DMS153 treated with DMSO at 0.1 percent for 48 hours (cell line): ENCODE results near the gene TEKT5.
"Not testable (repeated sequence)": the region's sequence is repeated elsewhere in the genome, so short reads cannot be mapped to it uniquely, and the experiment has no call there.

Experiments used
- DNase-seq: peaks from one replicate; lab custom pipeline; 2025; ENCODE audit not compliant: unreplicated experiment; lab: John Stamatoyannopoulos, UW

TEKT5 gene

DNA sequence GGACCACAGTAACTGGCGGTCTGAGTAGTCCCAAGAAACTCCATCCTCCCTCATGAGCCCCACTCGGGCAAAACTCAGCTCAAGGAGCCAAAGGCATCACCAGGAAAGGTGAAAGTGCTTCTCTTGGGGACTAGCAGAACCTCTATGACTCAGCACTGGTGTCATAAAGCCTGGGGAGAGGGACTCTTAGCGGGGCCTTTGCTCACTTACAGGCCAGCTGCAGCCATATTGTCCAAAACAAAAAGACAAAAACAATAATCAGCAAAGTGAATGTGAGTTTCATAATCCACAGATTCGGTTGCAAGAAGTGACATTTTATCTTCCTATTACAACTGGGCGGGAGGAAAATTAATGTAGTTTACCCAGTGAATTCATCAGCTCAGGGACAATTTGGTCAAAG, at the start of gene TEKT5:
Gene TEKT5, minus strand, starts transcription at position 101 of the 400 bp plus-strand sequence. Its CDS starts 57 bp downstream, at position 44.
- DNase-seq: no peak

DNA sequence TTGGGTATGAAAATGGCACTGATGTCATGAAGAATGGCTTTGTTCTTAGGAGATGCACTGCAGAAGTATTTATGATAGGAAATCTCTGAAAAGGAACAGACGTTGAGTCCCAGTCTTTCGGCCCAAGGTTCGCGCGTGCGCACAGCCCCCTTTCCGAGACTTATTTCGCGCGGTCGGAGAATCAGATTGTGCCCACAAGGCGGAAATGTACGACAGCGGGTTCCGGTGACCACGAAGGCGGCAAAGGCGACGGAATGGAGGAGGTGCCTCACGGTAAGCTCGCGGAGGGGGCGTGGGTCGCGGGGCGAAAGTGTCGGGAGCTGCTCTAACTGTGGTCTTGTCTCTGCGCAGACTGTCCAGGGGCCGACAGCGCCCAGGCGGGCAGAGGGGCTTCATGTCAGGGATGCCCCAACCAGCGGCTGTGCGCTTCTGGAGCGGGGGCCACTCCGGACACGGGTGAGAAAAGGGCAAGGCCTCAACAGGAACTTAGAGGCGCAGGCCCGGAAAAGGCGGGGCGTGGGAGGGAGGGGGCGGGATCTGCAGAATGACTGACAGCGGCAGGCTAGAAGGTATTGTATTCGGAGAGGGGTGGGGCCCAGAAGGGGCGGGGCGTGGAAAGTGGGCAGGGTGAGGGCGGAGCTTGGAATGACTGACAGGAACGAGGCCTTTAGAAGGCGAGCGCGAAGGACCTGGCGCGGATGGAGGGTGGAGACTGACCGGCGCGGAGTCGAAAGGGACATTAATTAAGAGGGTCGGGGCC, 49.1 kb upstream of the TEKT5 start, which contains the start of gene NUBP1:
Gene NUBP1, plus strand, starts transcription at position 233 of the 760 bp plus-strand sequence. Its CDS starts 22 bp downstream, at position 255.
- peak; percentile 90 for DNase-seq

DNA sequence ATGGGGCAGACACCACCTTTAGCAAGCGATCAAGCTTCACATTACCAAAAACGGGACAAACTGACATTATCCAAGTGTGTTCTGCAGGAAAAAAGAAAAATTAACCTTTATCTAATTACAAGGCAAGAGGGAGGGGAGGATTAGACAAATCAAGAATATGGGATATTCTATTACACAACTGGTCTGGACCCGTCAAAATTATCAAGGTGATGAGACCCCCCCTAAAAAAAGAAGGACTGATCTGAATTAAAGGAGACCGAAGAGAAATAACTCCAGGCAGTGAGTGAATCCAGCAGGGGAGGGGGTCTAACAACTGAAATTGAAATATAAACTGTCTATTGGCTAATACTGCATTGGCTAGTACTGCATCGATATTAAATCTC, 48.5 kb upstream of the TEKT5 start:
- DNase-seq: no peak

DNA sequence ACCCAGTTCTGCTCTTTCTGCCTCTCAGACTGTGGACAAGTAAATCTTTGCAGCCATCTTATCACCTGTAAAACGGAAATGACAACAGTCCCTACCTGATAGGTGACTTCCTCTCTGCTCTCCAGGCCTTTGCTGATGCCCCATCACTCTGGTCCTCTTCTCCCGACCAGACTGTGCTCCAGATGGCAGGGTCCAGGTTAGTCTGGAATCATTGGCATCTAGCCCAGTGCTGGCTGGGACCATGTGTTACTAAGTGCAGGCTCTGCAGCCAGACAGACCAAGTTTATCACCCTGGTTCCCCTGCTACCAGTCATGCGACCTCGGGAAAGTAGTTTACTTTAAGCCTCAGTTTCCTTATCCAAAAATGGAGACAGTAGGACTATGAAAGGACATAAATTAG, 47.1 kb upstream of the TEKT5 start:
- no peak for DNase-seq

DNA sequence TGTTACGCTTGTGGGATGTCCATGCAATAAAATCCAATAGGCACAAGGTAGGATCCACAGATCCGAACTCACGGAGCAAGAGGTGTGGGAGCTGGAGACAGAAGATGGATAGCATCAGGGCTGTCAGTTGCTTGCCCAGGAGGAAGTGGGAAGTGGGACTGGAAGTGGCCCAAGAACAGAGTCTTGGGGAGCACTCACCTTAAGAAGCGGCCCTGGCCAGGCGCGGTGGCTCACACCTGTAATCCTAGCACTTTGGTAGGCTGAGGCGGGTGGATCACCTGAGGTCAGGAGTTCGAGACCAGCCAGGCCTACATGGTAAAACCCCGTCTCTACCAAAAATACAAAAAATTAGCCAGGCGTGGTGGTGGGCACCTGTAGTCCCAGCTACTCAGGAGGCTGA, 46.5 kb upstream of the TEKT5 start:
- DNase-seq: not testable (repeated sequence)

DNA sequence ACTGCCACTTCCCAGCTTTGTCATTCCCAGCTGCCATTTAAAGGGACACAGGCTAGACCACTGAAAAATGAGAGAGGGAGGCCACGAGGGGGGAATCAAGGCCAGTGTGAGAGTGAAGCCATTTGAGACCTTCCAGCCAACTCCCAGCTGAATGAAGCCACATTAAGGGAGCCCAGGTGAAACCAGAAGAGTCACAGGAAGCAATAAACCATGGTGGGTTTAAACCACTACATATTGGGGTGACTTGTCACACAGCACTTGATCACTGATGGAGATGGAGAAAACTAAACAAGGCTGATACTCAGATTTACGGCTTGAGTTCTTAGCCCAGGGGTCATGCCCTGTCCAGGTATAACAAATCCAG, 46.1 kb upstream of the TEKT5 start:
- DNase-seq: no peak

DNA sequence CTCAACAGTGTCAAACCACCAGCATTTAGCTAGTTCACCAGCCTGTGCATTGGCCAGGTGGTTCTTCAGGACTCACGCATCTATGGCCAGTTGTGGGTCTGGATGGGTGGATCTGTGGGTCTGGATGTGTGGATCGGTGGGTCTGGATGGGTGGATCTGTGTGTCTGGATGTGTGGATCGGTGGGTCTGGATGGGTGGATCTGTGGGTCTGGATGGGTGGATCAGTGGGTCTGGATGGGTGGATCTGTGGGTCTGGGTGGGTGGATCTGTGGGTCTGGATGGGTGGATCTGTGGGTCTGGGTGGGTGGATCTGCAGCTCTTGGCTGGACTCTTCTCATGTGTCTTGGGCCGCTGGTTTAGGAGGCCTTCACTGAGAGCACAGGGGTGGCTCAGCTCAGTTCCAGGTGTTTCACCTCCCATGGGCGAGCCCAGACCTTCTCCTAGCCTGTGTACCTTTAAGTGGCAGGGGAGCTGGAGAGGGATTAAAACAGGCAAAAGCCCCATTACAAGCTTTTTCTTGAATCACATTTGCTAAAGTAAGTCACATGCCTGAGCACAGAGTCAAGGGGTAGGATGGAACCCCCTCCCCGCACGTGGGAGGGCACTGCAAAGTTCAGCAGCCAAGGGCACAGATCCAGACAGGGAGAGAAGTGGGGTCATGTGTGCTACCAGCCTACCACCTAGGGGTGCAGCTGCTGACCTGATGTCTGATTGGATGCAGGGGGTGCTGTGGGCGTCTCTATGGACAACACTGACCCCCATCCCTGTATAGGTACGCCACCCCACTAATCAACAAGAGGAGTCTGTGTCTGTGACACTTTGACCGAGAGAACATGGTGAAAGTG, 45.5 kb upstream of the TEKT5 start:
- no peak for DNase-seq

DNA sequence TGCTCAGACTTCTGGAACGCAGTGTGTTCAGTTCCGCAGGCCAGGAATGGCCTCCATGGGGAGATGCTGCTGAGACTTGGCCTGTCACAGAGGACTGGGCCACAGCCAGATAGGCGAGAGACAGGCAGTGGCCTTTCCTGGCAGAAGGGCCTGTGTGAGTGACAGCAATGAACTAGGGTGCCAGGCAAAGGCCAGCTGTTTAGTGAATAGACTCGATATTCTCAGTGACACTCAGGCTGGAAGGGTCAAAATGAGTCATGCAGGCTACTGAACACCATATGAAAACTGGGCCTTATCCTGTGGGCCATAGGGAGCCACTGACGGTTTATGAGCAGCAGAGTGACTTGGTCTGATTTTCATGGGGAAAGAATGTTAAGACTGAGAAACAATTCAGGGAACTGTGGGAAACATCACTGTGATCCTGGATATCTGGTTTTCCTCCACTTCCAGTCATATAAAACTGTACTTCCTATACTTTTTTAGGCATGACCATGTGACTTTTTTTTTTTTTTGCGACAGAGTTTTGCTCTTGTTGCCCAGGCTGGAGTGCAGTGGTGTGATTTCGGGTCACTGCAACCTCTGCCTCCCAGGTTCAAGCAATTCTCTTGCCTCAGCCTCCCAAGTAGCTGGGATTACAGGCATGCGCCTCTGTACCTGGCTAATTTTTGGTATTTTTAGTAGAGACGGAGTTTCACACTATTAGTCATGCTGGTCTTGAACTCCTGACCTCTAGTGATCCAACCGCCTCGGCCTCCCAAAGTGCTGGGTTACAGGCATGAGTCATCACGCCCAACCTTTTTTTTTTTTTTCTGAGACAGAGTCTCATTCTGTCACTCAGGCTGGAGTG, 43.7 kb upstream of the TEKT5 start:
- no peak for DNase-seq

DNA sequence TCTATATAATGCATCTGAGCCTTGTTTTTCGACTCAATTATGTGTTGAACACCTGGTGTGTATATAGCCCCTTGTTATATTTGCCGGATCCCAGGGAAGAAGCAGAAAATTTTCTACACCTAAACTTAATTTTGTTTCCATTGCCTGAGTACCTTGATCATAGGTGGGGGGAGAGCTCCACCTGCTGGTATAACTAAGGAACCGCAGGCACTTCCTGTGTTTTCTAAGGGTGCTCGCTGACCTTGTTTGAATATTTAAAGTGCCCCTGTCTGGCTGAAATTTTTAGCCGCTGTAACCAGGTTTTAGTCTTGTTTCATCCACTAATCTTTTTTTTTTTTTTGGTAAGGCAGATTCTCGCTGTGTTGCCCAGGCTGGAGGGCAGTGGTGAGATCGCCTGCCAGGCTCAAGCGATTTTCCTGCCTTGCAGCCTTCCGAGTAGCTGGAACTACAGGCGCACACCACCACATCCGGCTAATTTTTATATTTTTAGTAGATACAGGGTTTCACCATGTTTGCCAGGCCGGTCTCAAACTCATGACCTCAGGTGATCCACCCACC, 42.4 kb upstream of the TEKT5 start:
- DNase-seq: peak; percentile 82

DNA sequence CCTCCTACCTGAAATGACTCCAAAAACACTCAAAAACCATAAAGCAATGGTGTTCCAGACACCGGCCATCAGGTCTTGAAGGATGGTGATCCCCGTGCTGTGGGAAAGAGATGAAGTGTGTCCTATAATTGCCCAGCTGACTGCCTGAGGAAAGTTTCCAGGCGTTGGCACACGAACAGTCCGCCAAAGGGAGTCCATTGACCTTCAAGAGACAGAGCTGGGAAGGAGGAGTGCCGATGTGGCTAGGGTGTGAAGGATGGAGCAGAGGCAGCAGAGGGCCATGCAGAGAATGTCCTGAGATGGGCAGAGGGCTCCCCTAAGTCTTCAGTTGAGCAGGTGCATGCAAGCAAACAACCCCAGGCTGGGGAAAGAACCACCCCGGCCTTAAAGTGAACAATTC, 37.1 kb upstream of the TEKT5 start:
- DNase-seq: no peak

DNA sequence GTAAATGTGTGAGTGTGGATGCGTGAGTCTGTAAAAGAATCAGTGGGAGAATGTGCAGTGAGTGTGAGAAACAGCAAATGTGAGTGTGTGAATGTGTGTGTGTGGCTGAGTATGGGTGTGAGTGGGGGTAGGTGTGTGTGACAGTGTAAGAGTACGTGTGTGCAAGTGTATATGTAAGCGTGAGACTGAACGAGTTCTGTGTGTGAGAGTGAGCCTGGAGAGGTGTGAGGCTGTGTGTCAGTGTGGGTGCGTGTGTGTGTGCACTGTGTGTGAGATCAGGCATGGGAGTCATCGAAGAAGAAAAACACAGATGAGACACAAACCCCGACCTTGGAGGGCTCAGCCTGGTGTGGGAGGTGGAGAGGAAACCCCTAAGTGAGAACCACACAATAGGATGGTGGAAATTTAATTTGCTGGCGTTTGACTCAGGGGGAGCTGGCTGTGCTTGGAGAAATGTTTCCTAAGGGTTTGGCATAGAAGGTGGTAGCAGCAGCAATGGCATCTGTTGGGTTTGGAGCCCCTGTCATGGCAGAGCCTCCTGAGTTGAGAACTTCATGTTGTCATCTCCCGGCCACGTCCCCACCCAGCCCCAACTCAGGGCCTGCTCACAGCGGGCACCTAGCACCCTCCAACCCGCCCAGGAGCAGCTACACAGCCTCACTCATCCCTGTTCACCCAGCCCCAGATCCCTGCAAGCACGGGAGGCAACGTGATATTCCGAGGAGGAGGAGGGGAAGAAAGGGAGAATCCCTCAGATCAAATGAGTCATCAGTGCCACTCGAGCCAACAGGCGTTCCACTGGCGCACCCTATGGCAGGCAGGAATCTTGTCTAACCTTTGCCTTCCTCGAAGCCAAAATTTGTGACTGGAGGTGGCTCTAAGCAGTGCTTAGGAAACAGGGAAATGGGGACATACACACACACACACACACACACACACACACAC, 34.6 kb upstream of the TEKT5 start:
- DNase-seq: peak; percentile 29

DNA sequence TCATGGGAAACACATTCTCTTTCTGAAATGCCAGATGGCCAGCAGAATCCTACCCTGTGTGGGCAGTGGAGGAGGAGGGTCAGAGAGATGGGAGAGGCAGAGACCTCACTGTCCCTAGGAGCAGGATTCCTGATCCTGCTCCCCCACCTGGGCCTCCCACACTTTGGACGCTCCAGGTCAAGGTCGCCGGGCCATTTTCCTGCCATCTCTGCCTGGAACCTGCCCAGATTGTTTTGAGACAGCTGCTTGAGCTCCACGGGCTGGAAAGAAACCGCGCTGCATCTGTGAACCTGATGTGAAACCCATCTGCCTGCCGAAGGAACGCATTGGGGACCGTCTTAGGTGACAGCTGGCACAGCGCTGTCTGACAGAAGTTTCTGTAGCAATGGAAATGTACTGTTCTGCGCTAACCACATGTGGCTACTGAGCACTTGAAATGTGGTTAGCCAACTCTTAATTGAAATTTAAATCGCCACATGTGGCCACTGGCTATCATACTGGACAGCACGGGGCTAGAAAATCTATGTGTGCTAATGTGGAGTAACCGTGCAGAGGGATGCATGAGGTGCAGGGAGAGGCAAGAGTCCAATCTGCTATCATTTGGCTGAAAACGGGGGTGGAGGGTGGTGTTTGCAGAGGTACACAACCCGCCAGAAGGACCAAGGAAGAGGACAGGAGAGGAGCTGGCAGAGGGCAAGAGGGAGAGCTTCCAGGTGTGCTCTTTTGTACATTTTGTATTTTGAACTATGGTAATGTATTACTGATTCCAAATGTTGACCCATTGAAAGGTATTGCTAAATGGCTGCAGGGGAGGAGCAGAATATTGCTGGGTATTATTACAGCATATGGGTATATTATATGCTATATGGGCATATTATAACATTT, 33.5 kb upstream of the TEKT5 start:
- DNase-seq: no peak

DNA sequence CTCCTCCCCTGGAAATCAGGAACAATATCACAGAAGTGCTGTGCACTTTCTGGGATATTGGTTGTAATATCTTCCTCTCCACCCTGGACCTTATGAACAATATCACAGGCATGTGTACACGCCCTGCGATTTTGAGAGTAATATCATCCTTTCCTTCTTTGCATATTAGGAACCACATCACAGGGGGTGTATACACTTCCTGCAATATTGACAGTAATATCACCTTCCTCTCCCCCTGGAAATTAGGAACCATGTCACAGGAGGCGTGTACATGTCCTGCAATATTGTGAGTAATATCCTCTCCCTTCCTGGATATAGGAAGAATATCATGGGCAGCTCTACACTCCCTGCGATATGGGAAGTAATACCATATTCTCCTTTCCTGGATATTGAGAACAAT, 14.2 kb upstream of the TEKT5 start:
- no peak for DNase-seq

DNA sequence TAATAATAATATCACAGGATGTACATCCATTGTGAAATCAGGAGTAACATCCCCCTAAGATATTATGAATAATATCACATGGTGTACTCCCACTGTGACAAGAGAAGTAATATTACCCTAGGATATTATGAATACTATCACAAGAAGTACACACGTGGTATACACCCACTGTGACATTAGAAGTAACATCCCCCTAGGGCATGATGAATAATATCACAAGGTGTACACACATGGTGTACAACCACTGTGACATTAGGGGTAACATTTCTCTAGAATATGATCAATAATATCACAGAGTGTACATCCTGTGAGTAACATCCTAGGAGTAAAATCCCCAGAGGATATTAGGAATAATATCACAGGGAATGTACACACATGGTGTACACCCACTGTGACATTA, 5.0 kb upstream of the TEKT5 start:
- DNase-seq: no peak

DNA sequence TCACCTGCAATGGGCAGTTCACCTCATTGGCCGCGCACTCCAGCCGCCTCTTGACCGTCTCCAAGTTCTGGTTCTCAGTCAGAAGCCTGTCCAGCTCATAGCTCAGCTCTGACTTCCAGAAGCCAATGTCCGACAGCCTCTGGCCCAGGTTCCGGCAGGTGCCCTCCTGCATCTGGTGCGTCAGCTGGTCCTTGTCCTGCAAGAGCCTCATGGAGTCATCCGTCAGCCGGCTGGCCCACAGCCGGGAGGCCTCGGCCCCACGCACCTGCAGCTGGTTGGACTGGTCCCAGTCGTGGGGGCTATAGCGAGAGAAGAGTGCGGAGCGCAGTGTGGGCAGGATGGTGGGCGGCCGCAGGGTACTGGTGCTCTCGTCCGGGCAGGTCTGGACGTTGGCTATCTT, 424 bp downstream of the TEKT5 start:
- DNase-seq: no peak

DNA sequence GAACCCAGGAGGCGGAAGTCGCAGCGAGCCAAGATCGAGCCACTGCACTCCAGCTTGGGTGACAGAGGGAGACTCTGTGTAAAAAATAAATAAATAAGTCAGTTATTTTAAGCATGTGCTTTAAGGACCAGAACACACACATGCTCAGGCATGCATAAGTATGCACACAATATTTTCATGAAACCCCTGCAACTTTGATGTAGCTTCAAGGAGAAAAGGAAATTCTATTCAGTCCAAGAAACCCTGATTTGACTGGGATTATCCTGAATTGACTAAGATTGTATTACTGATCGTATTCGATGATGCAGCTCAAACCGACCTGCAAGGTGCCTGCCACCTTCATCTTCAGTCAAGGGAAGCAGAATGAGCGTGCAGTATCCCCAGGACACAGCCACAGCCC, 841 bp downstream of the TEKT5 start:
- no peak for DNase-seq

DNA sequence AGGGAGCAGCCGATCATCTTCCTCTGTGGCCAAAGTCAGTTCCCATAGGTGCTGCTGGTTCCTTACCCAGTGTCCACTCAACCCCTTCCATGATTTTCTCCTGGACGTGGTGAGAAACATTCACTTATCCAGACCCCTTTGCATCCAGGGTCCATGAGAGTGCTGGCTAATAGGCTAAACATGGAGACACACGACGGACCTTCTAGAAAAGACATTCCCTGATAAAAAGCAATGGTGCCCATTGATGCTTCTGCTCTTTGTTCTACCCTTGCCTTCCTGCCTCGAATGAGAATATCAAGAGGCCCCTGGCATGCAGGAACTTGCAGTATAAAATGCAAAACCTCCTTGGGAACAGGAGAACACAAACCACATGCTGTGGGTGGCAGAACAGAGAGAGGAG, 2.3 kb downstream of the TEKT5 start:
- no peak for DNase-seq

DNA sequence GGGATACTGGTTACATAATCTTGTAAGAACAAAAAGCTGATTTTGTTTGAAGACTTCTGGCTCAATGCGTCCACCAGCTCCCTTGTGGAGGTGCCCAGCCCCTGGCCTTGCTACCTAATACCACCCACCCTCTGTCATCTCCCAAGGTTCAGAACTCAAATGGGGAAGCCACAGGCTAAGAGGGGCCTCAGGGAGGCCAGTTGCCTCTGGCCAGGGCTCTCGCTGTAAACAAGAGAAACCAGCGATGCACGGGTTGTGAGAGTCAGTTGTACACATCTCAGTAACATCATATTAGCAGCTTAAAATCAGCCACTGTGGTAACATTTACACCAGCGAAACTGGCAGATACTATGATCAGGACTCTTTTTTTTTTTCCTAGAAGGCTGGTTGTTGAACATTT, 6.0 kb downstream of the TEKT5 start:
- DNase-seq: no peak

DNA sequence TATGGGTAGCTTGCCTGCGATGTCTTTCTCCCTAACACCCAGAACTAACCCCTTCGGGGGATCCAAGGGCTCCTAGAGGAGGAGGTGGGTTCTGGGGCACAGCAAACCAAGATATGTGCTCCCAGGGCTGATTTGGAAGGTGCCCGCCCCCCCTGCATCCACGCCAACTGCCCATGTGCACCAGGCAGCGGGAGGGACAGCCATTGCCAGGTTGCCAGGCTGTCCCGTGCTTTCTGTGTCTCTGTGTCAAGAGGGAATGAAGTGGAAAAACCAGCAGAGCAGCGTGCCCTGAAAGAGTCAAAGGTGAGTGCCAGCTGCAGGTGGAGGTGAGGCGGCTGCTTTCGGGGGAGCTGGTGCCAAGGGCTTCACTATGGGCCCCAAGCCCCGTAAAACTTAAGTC, 6.4 kb downstream of the TEKT5 start:
- DNase-seq: peak; percentile 29
